IMR-90 (cell line): Measurements from ENCODE around the gene PRR13. TPM values are rescaled to one million over a fixed set of nuclear protein-coding genes. Genes with fewer than 3 reads are reported as not detected.

Source experiments
- ATAC-seq: fragments of 200-7000 bp; cut with Tn5 transposase; 2 replicates; pipeline ENCODE4 v1.9.1; 2020; ENCODE audit warnings: low read depth, mild to moderate bottlenecking, moderate library complexity
- BruUV-seq: library from RNA; stranded (reverse); fragments of 400-500 nt; replicated peaks from 2 replicates; lab custom pipeline; 2021; lab: Mats Ljungman, UMichigan
- CTCF ChIA-PET: fragments of 300-600 bp; formaldehyde crosslinking; extraction: SDS; loops from one replicate; lab custom pipeline; 2021; ENCODE audit warnings: antibody characterized with exemption; lab: Yijun Ruan, JAX
- POLR2A ChIA-PET: fragments of 300-600 bp; sonication (Branson Sonifier 250); formaldehyde crosslinking; loops from one replicate; lab custom pipeline; 2022; ENCODE audit warnings: antibody characterized with exemption; ENCODE audit not compliant: unreplicated experiment; lab: Charles Lee
- DNase-seq: peaks from one replicate; pipeline ENCODE4 v3.0.0; 2013
- H2AFZ ChIP-seq: replicated peaks from 2 replicates; pipeline ENCODE3; 2013; ENCODE audit warnings: low read length, mild to moderate bottlenecking; ENCODE audit not compliant: poor library complexity
- H2AK5ac ChIP-seq: 2 replicates; pipeline ENCODE4 v1.6.1; 2013; ENCODE audit warnings: low read depth, low read length, inconsistent platforms
- H2AK9ac ChIP-seq: replicated peaks from 2 replicates; pipeline ENCODE3; 2013; ENCODE audit warnings: mild to moderate bottlenecking, low read depth, low read length, moderate library complexity; ENCODE audit not compliant: poor library complexity
- H2BK120ac ChIP-seq: 2 replicates; pipeline ENCODE4 v1.6.1; 2013; ENCODE audit warnings: low read depth, low read length, inconsistent platforms
- H2BK15ac ChIP-seq: 3 replicates; pipeline ENCODE4 v1.6.1; 2013; ENCODE audit warnings: low read depth, low read length, inconsistent platforms
- H2BK20ac ChIP-seq: 2 replicates; pipeline ENCODE4 v1.6.1; 2013; ENCODE audit warnings: low read depth, mild to moderate bottlenecking, inconsistent platforms, low read length, moderate library complexity
- H2BK5ac ChIP-seq: 2 replicates; pipeline ENCODE4 v1.6.1; 2013; ENCODE audit warnings: mild to moderate bottlenecking, low read depth, low read length, inconsistent platforms; ENCODE audit not compliant: poor library complexity, severe bottlenecking
- H3K14ac ChIP-seq: replicated peaks from 2 replicates; pipeline ENCODE4 v1.6.1; 2013; ENCODE audit warnings: low read depth, low read length, inconsistent platforms
- H3K18ac ChIP-seq: 2 replicates; pipeline ENCODE4 v1.6.1; 2013; ENCODE audit warnings: low read depth, low read length, control low read depth
- H3K23ac ChIP-seq: 2 replicates; pipeline ENCODE4 v1.6.1; 2013; ENCODE audit warnings: low read depth, low read length, inconsistent platforms
- H3K27ac ChIP-seq: 2 replicates; pipeline ENCODE4 v1.5.1; 2013; ENCODE audit warnings: mild to moderate bottlenecking, control low read depth, low read length; ENCODE audit not compliant: insufficient read depth
- H3K27me3 ChIP-seq: 2 replicates; pipeline ENCODE4 v1.6.1; 2013; ENCODE audit warnings: low read length; ENCODE audit not compliant: control insufficient read depth, insufficient read depth
- H3K36me3 ChIP-seq: 2 replicates; pipeline ENCODE4 v1.6.1; 2013; ENCODE audit warnings: low read length, mixed read lengths; ENCODE audit not compliant: control insufficient read depth, insufficient read depth
- H3K4ac ChIP-seq: 2 replicates; pipeline ENCODE4 v1.6.1; 2013; ENCODE audit warnings: low read depth, low read length, inconsistent platforms
- H3K4me1 ChIP-seq: 2 replicates; pipeline ENCODE4 v1.6.1; 2013; ENCODE audit warnings: low read length, mixed read lengths; ENCODE audit not compliant: control insufficient read depth, insufficient read depth
- H3K4me2 ChIP-seq: 2 replicates; pipeline ENCODE4 v1.6.1; 2013; ENCODE audit warnings: low read depth, mild to moderate bottlenecking, control low read depth, low read length, moderate library complexity
- H3K4me3 ChIP-seq: 2 replicates; pipeline ENCODE4 v1.5.1; 2013; ENCODE audit warnings: low read depth, mild to moderate bottlenecking, control low read depth, low read length, moderate library complexity; ENCODE audit not compliant: insufficient read depth
- H3K56ac ChIP-seq: 2 replicates; pipeline ENCODE4 v1.6.1; 2013; ENCODE audit warnings: low read length, inconsistent platforms; ENCODE audit not compliant: insufficient read depth; ENCODE audit errors: extremely low read depth
- H3K79me1 ChIP-seq, 2 experiments: 2 replicates each; pipeline ENCODE4 v1.6.1; 2013; ENCODE audit warnings: low read length in 2 of 2, inconsistent platforms in 1 of 2, low read depth in 1 of 2
- H3K9ac ChIP-seq: 2 replicates; pipeline ENCODE4 v1.6.1; 2013; ENCODE audit warnings: low read depth, low read length, control low read depth
- H3K9me1 ChIP-seq: 2 replicates; pipeline ENCODE4 v1.6.1; 2013; ENCODE audit warnings: low read length, inconsistent platforms; ENCODE audit not compliant: insufficient read depth
- H3K9me3 ChIP-seq: 2 replicates; pipeline ENCODE4 v1.6.1; 2013; ENCODE audit warnings: low read length; ENCODE audit not compliant: control insufficient read depth, insufficient read depth
- H4K20me1 ChIP-seq: 2 replicates; pipeline ENCODE4 v1.6.1; 2013; ENCODE audit warnings: low read length, inconsistent platforms; ENCODE audit not compliant: insufficient read depth
- H4K5ac ChIP-seq: 2 replicates; pipeline ENCODE4 v1.6.1; 2013; ENCODE audit warnings: mild to moderate bottlenecking, low read depth, low read length, control low read depth
- H4K8ac ChIP-seq, 2 experiments: 2 replicates each; pipeline ENCODE4 v1.6.1; 2013; ENCODE audit warnings: low read depth in 2 of 2, low read length in 2 of 2, control low read depth in 1 of 2, inconsistent platforms in 1 of 2
- H4K91ac ChIP-seq: 2 replicates; pipeline ENCODE4 v1.6.1; 2013; ENCODE audit warnings: low read depth, low read length, inconsistent platforms; ENCODE audit not compliant: insufficient read depth
- CEBPB ChIP-seq: IDR thresholded peaks from 2 replicates; pipeline ENCODE4 v1.6.1; 2012; ENCODE audit warnings: low read depth, low read length, improper control_type of control experiment
- NFE2L2 ChIP-seq: fragments of 150-350 bp; IDR thresholded peaks from 2 replicates; pipeline ENCODE4 v1.6.1; 2016; ENCODE audit warnings: low read depth, mild to moderate bottlenecking, low read length
- POLR2A ChIP-seq: IDR thresholded peaks from 2 replicates; pipeline ENCODE4 v1.6.1; 2012; ENCODE audit warnings: mild to moderate bottlenecking, low read depth, low read length
- WGBS, 2 experiments: methylation state at CpG; one replicate each; pipeline versions ENCODE4 v1.1.5 to v1.1.7; 2013; ENCODE audit warnings: missing lambda C conversion rate in 2 of 2; ENCODE audit not compliant: insufficient read length in 1 of 2; ENCODE audit errors: extremely low coverage in 2 of 2; 5-methylcytosine and 5-hydroxymethylcytosine counted together
- dilution Hi-C: fragments of 300-500 bp; cut with HindIII; formaldehyde crosslinking; loops from one replicate; pipeline ENCODE4 v1.14.3; 2018; ENCODE audit warnings: low sequenced_read_pairs; ENCODE audit not compliant: unreplicated experiment
- in situ Hi-C: fragments of 300-500 bp; cut with MboI; formaldehyde crosslinking; loops from 3 replicates; pipeline ENCODE4 v1.14.3; 2019; ENCODE audit warnings: low sequenced_read_pairs, inconsistent platforms, mixed read lengths
- intact Hi-C: fragments of 100-400 bp; cut with micrococcal nuclease; formaldehyde crosslinking; loops from 2 replicates; pipeline ENCODE4 v1.10.0; 2022
- polyA plus RNA-seq, 3 experiments: library from polyadenylated mRNA; depleted of rRNA; stranded (reverse); fragments of >200 nt; gene quantifications; 2 replicates each; pipeline ENCODE4 v1.2.3, GENCODE V29; 2012; ENCODE audit warnings: low replicate concordance in 1 of 3
- total RNA-seq: library from RNA; depleted of rRNA; stranded (reverse); fragments of >200 nt; gene quantifications from 2 replicates; pipeline ENCODE4 v1.2.3, GENCODE V29; 2012

The PRR13 gene
- total and polyA plus RNA-seq, 2 of the 4 experiments (the other 2 are of a cell fraction) = 25.5 to 114 TPM

DNA sequence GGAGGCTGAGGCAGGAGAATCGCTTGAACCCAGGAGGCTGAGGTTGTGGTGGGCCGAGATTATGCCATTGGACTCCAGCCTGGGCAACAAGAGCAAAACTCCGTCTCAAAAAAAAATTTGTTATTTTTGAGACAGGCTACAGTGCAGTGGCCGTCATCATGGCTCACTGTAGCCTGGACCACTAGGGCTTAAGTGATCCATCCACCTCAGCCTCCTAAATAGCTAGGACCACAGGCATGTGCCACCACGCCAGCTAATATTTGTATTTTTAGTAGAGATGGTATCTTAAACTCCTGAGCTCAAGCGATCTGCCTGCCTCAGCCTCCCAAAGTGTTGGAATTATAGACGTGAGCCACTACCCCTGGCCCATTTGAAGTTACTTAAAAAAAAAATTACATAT, 9.4 kb downstream of the PRR13 start:
- in situ Hi-C loops = no loop called here
- CTCF ChIA-PET = no interaction called here
- Histone ChIP-seq H3K23ac (no peak overlapping the region), H2BK5ac (no peak overlapping the region), H3K9me3 (no peaks in the 10 kb centered on the region), H4K5ac (no peak overlapping the region), H3K4ac (no peak overlapping the region), H3K18ac (no peak overlapping the region), H3K4me2 (no peak overlapping the region), H3K14ac (no peak overlapping the region), H4K91ac (no peak overlapping the region), H3K27me3 (no peaks in the 10 kb centered on the region), H3K4me3 (no peak overlapping the region), H2AFZ (no peak overlapping the region), H3K9me1 (no peaks in the 10 kb centered on the region), H3K27ac (no peak overlapping the region), H2AK5ac (peak overlapping the region; percentile 35; the same call in 1 of the 2 replicates), H2BK15ac (no peak overlapping the region), H3K36me3 (peaks cover 23% of the 10 kb centered on the region), H3K9ac (no peak overlapping the region), H3K79me1 (peaks cover 16 to 37% of the 10 kb centered on the region in 2 experiments), H4K8ac (no peak overlapping the region), H3K4me1 (peaks cover 5% of the 10 kb centered on the region), H2BK20ac (no peak overlapping the region), H2AK9ac (no peak overlapping the region), H3K56ac (no peak overlapping the region), H4K20me1 (peaks cover 38% of the 10 kb centered on the region), H2BK120ac (no peak overlapping the region)
- intact Hi-C loops = loop anchor here (2.0 to 5.0 kb wide), 2 partner anchors 51 to 70 kb away; partner anchors contain the start of genes SP1 and TARBP2
- POLR2A ChIA-PET = no interaction called here
- DNase-seq (no peak), ATAC-seq (no peak)
- dilution Hi-C loops = no loop called here
- no CpG with 5 or more reads among the region's 7 CpGs for WGBS, 2 experiments
- TF ChIP-seq NFE2L2 (no peak), CEBPB (no peak), POLR2A (no peak)
- BruUV-seq = no TSS peak
